Peyer's patch (tissue), 4 donors: Measurements from ENCODE around the gene CHST6. TPM values are rescaled to one million over a fixed set of nuclear protein-coding genes. Genes with fewer than 3 reads are reported as not detected.

ENCODE experiments used
- DNase-seq, 3 donors: peaks; one replicate each; pipeline ENCODE4 v3.0.0-alpha.2; 2017 to 2019
- H3K27ac ChIP-seq, 4 donors: fragments of 200-600 bp; sonication (generic); one replicate each; pipeline ENCODE4 v1.5.1; 2016 to 2019
- H3K27me3 ChIP-seq, 2 donors: fragments of 200-600 bp; sonication (generic); one replicate each; pipeline ENCODE4 v1.5.1; 2019
- H3K36me3 ChIP-seq, 3 donors: fragments of 200-600 bp; sonication (generic); one replicate each; pipeline ENCODE4 v1.5.1; 2016 to 2019
- H3K4me1 ChIP-seq, 4 donors: fragments of 200-600 bp; sonication (generic); one replicate each; pipeline ENCODE4 v1.5.1; 2016 to 2019
- H3K4me3 ChIP-seq, 4 donors: fragments of 200-600 bp; sonication (generic); 1 replicate in 3 of 4; 2 replicates in 1 of 4; pipeline ENCODE4 v1.5.1; 2016 to 2019; ENCODE audit warnings: mild to moderate bottlenecking in 1 of 4
- H3K9me3 ChIP-seq, 4 donors: fragments of 200-600 bp; sonication (generic); one replicate each; pipeline ENCODE4 v1.5.1; 2016 to 2019; ENCODE audit warnings: mild to moderate bottlenecking in 1 of 4
- CTCF ChIP-seq, 6 experiments: fragments of 450-650 bp in 4 of 6; fragments of 200-600 bp in 2 of 6; sonication (generic) in 1 of 6; IDR thresholded peaks; one replicate each; pipeline ENCODE4 v1.5.1; 2017 to 2019; ENCODE audit warnings: antibody characterized with exemption in 6 of 6, mild to moderate bottlenecking in 3 of 6, moderate library complexity in 1 of 6
- POLR2A ChIP-seq, 2 donors: fragments of 450-650 bp; IDR thresholded peaks; one replicate each; pipeline ENCODE4 v1.5.1; 2017; ENCODE audit warnings: antibody characterized with exemption in 2 of 2, mild to moderate bottlenecking in 2 of 2, moderate library complexity in 2 of 2
- total RNA-seq, 4 donors: library from RNA; depleted of rRNA; stranded (reverse); fragments of >200 nt; gene quantifications; one replicate each; pipeline ENCODE4 v1.1.0, GENCODE V29; 2016

Gene CHST6
- total RNA-seq, 4 donors from 2014 or later: 12.8 to 50.2 (median 22.3) TPM; not detected in 1

GRCh38 chr16:75460446-75460845 lies 34.8 kb downstream of the CHST6 start:
- no peak overlapping the region for H3K4me3 ChIP-seq
- peaks cover 0 to 63% (median 4%) of the 10 kb centered on the region in 4 donors for H3K4me1 ChIP-seq
- H3K27me3 ChIP-seq: no peaks in the 10 kb centered on the region
- H3K36me3 ChIP-seq: no peaks in the 10 kb centered on the region
- H3K9me3 ChIP-seq: no peaks in the 10 kb centered on the region
- no peak for DNase-seq
- no peak overlapping the region for H3K27ac ChIP-seq
- TF ChIP-seq CTCF (IDR thresholded peaks at IDR 0.05) (no peak), POLR2A (IDR thresholded peaks at IDR 0.05) (no peak)

GRCh38 chr16:75459691-75460090 lies 35.5 kb downstream of the CHST6 start:
- DNase-seq: peak in 1 of 3 donors; percentile 34
- Histone ChIP-seq H3K36me3 (no peaks in the 10 kb centered on the region), H3K4me3 (no peak overlapping the region), H3K4me1 (peaks cover 0 to 67% (median 4%) of the 10 kb centered on the region in 4 donors), H3K27me3 (no peaks in the 10 kb centered on the region), H3K27ac (no peak overlapping the region), H3K9me3 (no peaks in the 10 kb centered on the region)
- TF ChIP-seq POLR2A (IDR thresholded peaks at IDR 0.05) (no peak), CTCF (IDR thresholded peaks at IDR 0.05) (no peak)

- H3K27ac ChIP-seq: peak overlapping the region in 2 of 4 donors; percentile 26 to 53
- H3K4me3 ChIP-seq: no peak overlapping the region
- no peaks in the 10 kb centered on the region for H3K9me3 ChIP-seq
- H3K36me3 ChIP-seq: no peaks in the 10 kb centered on the region
- no peak for TF ChIP-seq POLR2A (IDR thresholded peaks at IDR 0.05)
- no peak for TF ChIP-seq CTCF (IDR thresholded peaks at IDR 0.05)
- H3K4me1 ChIP-seq: peaks cover 0 to 74% (median 4%) of the 10 kb centered on the region in 4 donors
- DNase-seq: peak in 1 of 3 donors; percentile 42
- no peaks in the 10 kb centered on the region for H3K27me3 ChIP-seq
Measured at GRCh38 chr16:75458439-75458838, 36.8 kb downstream of the CHST6 start.

GRCh38 chr16:75458029-75458428 lies 37.2 kb downstream of the CHST6 start:
- DNase-seq: no peak
- Histone ChIP-seq H3K4me3 (no peak overlapping the region), H3K9me3 (no peaks in the 10 kb centered on the region), H3K4me1 (peaks cover 0 to 77% (median 4%) of the 10 kb centered on the region in 4 donors), H3K27me3 (no peaks in the 10 kb centered on the region), H3K36me3 (no peaks in the 10 kb centered on the region), H3K27ac (peak overlapping the region in 2 of 4 donors; percentile 26 to 53)
- no peak for TF ChIP-seq POLR2A (IDR thresholded peaks at IDR 0.05)
- no peak for TF ChIP-seq CTCF (IDR thresholded peaks at IDR 0.05)

GRCh38 chr16:75457485-75458021 lies 37.7 kb downstream of the CHST6 start:
- H3K4me1 ChIP-seq: peaks cover 0 to 77% (median 4%) of the 10 kb centered on the region in 4 donors
- H3K9me3 ChIP-seq: no peaks in the 10 kb centered on the region
- no peak for TF ChIP-seq CTCF (IDR thresholded peaks at IDR 0.05)
- no peak for TF ChIP-seq POLR2A (IDR thresholded peaks at IDR 0.05)
- DNase-seq: peak in 1 of 3 donors; percentile 27
- H3K36me3 ChIP-seq: no peaks in the 10 kb centered on the region
- no peak overlapping the region for H3K4me3 ChIP-seq
- peak overlapping the region in 2 of 4 donors; percentile 26 to 53 for H3K27ac ChIP-seq
- H3K27me3 ChIP-seq: no peaks in the 10 kb centered on the region
